HG03342 (cell line): ENCODE results near the gene NEDD4L.

Experiments
- ATAC-seq: cut with Tn5 transposase; IDR thresholded peaks from one replicate; pipeline ENCODE4 v1.9.1; 2021; ENCODE audit warnings: mild to moderate bottlenecking, moderate library complexity; ENCODE audit not compliant: unreplicated experiment

Gene NEDD4L

GRCh38 chr18:58113337-58113736 is 69.3 kb downstream of the NEDD4L start:
- peak; percentile 67 for ATAC-seq

- no peak for ATAC-seq
These were observed 70.7 kb downstream of the NEDD4L start for GRCh38 chr18:58114766-58115165.

- no peak for ATAC-seq
These were observed 72.8 kb downstream of the NEDD4L start for GRCh38 chr18:58116818-58117217.

GRCh38 chr18:58117786-58118403 is 73.9 kb downstream of the NEDD4L start:
- no peak for ATAC-seq

GRCh38 chr18:58118536-58118935 is 74.5 kb downstream of the NEDD4L start:
- ATAC-seq, result no peak

DNA sequence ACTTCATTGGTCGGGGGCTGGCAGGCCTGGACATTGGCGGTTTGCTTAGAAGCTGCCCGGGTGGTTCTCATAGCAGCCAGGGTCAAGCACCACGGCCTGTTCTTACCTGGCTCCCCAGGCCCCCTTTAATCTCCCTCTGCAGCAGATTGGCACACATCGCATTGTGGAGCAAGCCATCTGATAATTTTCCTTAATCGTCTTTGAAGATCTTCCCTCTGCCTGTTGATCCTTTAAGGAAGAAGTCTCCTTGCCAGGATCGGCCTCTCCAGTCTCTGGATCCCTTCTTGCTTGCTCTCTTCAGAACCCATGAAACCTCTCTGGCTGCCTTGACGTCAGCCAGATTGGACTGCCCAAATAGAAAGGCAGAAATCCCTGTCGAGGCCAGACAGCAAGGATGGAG is 75.8 kb downstream of the NEDD4L start:
- no peak for ATAC-seq

DNA sequence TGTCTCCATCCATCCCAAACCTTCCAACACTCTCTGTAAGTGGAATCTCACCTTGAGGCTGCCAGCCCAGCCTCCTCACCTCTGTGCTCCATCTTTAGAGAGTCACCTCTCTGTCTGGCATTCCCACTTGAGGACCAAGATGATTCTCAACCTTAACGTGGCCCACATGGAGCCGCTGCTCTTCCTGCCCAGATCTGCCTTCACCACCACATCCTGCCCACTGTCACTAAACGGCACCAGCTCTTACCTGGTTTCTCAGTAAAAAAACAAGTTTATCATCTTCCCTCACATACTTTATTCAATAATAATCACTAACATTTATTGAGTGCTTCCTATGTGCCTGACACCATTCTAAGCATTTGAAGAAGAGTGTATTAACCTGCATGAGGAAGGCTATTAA is 80.4 kb downstream of the NEDD4L start:
- no peak for ATAC-seq

DNA sequence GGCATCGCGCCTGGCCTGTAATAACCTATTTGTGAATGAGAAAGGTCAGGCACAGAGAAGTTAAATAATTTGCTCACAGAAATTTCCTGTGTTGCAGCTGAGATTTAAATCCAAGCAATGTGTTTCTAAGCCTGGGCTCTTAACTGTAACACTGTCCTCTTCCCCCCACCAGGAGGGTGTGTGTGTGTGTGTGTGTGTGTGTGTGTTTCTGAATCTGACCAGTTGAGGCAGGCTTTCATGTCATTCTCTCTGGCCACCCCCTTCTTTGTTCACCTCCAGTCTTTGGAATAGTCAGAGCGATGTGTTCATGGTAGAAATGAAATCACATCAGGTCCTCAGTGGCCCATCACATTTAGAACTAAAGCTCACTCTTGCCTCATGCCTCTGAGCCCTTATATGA is 81.2 kb downstream of the NEDD4L start:
- no peak for ATAC-seq

- ATAC-seq, result no peak
These were observed 81.7 kb downstream of the NEDD4L start for GRCh38 chr18:58125756-58126155.

- ATAC-seq, result no peak
These were observed 84.7 kb downstream of the NEDD4L start for GRCh38 chr18:58128381-58129374.

- ATAC-seq, result no peak
These were observed 88.7 kb downstream of the NEDD4L start for GRCh38 chr18:58132595-58133261.

DNA sequence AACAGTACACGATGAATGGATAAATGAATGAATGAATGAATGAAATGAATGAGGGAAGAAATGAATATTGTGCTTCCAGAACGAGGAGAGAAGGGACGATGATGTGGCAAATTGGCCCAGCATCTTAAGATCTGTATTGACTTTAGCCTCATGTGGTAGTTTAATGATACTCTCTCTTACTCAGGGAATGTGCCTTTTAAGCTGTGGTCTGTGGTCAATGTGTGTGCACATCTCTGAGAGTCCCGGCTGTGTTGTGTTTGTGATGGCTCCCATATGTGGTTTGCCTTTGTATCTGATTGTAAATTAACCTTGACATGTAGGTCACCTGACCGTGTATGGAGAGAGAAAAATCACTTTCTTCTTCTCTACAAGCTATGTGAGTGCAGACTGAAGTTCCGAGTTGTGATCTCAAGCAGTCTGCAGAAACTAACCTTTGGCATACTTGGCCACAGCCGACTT is 91.2 kb downstream of the NEDD4L start:
- no peak for ATAC-seq

DNA sequence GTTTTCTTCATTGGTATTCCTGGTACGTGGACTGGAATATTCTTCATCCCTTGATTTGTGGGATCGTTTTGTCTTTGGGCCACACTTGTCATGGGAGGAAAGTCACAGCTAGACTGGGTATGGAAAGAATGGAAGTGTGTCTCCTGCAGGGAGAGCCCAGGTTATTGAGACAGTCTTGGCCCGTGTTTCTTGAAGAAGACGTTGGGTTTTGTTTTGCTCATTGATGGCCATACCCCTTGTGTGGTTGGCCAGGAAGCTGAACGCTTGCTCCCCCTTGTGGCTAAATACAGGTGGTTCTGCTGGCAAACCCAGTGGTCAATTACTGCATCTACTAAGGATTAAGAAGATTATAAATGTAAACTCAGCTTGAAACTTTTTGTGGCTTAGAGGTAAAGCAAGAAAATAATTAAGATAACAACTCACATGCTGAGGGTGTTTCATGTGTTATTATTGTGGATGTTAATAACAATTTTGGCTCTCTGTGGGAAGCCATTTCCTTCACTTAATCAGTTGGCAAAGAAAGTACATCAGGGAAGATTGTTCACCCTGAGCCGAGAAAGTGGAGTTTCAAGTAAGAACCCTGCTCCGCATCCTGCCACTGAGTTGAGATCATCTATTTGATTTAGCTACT is 91.8 kb downstream of the NEDD4L start:
- ATAC-seq, result peak; percentile 83

DNA sequence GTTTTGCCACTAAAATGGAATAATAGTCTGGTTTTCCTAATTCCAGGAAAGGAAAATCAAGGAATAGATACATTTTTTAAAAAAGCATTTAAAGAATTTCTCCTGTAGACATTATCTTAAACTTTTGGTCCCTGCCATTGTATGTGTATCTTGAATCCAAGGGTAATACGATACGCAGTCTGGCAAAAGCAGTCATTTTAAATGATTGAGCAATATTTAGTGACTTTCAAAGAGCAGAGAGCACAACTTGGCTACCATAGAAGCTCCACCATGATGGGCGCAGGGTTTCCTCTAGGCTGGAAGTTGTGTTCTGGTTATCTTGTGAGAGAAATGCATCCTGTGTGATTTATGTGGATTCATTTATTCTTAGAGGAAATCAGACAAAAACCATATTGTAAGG is 92.9 kb downstream of the NEDD4L start:
- ATAC-seq, result no peak

DNA sequence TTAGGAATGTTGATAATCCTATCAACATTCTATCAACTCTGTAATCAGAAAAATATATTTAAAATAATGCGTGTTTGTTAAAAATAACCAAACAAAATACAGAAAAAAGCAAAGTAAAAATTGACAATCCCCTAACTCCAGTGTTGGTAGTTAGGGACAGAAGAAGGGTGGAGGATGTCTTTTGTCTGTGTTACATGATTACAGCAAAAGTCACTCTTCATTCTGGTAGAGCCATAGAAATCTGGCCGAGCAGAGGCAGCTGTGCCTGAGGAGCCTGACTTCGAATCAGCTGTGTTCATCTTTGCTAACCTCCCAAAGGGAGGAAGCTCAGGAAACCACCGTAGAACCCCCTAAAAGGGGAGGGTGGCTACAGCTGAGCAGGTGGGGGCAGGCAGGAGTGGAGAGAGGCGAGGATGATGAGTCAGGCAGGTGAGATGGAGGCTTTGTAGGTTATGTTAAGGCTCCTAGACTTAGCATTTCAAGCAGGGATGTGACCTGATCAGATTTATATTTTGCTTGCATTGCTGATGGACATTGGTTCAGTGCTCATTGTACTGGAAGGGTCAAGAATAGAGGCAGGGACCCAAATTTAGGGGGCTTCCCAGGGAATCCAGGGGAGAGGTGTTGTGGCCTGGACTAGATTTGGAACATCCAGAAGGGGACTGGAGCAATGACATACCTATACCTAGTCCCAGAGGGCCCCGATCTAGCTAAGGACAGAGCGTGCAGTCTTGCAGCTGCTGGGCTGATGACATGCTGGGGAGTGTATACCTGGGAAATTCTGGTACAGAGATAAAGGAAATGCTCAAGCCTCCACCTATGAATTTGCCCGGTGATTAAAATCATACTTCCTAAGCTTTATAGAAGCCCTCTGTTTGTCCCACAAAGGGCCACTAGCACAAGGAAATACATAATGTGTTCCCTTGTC is 95.7 kb downstream of the NEDD4L start:
- ATAC-seq, result no peak

- no peak for ATAC-seq
These were observed 96.6 kb downstream of the NEDD4L start for GRCh38 chr18:58140387-58141325.

DNA sequence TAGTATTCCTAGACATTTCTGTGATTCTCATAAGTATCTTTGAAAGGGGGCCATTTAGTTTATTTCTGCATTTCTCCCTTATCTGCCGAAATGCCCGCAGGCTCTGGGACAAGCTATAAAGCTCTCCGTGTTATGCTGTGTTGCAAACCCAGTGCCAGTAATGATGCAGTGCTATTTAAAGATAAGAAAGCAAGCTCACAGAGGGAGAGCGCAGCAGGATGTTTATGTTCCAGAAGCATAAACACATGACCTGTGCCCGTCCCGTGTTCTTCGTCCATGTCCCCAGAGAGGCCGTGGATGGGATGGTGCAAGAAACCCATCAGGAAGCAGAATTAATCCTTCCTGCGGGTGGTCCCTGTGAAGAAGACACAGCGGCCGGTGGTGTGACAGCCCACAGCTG is 99.4 kb downstream of the NEDD4L start:
- ATAC-seq, result no peak

GRCh38 chr18:58144106-58144505 is 100.1 kb downstream of the NEDD4L start:
- no peak for ATAC-seq
